IPS-11a (cell line): ENCODE data around the gene CREB5.

Experiments
- H3K4me3 ChIP-seq: one replicate; pipeline ENCODE4 v1.5.1; 2013; ENCODE audit warnings: low read depth, low read length, control low read depth

The CREB5 gene

DNA sequence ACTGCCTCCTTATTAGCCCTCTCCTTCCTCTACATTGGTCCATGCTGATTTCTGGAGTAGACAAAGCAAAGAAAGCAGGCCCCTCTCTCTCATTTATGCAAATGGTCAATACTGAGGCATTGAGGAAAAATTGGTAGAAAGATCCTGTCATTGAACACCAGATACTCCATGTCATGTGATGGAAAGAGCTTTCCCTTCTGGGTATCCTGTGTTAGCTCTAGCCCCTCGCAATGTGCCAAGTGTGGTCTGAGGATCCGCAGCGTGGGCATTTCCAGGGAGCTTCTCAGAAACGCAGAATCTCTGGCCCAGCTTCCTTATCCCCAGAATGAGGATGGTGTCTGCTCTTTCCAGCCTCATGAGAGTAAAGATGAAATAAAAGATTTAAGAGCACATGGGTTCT, 159.1 kb downstream of the CREB5 start:
- H3K4me3 ChIP-seq = no peak overlapping the region

- no peak overlapping the region for H3K4me3 ChIP-seq
Measured at GRCh38 chr7:28572321-28573058, 160.2 kb downstream of the CREB5 start.

DNA sequence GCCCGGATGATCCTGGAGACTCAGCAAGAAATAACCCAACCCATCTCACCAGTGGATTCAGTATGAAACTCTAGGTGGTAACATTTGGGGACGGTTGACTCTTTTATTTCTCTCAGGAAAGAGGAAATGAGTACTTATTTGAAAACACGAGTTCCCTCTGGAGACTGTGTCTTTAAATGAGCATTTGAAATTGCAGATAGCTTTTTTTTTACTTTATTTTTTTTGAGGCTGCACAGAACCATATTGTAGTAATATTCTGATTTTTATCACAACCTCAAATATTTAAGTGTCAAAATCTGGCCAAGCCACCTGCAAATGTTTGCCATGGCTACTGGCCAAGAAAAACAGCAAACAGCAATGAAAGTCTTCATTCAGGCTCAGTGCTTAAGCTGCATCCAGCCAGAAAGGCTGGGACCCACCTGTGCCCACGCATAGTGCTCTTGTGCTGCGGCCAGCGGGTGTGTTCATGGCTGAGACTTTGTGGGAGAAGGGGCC, 160.8 kb downstream of the CREB5 start:
- H3K4me3 ChIP-seq = no peak overlapping the region

DNA sequence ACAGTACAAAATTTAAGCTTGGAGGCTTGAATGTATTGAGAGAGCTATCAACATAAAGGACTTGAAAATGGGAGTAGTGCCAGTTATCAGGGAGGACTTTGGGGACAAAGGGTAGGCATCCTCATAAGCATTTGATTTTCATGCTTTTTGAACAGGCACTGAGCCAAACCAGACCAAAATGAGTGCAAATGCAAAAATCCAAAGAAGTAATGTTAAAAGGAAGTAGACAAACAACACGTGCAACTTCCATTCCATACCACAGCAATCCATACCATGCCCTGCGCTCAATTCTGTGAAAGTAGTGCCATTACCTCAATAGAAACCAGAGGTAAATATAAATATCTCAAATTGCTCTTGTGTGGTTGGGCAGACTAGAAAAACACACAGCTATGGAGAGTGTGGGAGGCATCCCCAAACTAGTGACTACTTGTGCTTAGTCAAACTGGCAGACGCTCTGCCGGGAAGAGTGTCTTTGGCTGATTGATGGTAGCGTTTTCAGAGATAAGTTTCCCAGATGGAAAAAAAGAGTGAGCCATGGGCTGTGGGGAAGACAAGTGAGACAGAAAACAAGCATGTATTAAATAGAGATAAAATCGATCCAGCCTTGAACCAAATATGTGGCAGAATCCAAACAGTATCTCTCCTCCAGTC, 161.5 kb downstream of the CREB5 start:
- H3K4me3 ChIP-seq = no peak overlapping the region

DNA sequence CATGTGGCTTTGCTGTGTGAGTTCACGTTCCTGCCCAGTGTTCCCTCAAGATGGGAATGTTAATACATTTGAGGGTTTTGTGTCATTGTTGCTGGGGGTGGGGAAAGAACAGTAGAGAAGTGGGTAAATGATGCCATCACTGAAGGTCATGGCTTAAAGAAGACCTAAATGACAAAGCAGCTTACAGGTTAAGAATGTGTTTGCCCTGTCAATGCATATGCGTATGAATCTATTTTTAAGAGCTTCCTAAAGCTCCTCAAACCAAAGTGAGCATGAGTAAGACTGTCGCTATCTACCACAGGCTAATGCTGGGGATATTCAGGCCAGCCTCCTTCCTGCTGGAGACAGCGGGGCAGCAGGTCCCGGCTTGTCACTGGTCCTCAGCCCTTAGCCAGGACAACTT, 162.9 kb downstream of the CREB5 start:
- no peak overlapping the region for H3K4me3 ChIP-seq

GRCh38 chr7:28576656-28577055, 164.3 kb downstream of the CREB5 start:
- H3K4me3 ChIP-seq = no peak overlapping the region

GRCh38 chr7:28579571-28579970, 167.3 kb downstream of the CREB5 start:
- H3K4me3 ChIP-seq = no peak overlapping the region

DNA sequence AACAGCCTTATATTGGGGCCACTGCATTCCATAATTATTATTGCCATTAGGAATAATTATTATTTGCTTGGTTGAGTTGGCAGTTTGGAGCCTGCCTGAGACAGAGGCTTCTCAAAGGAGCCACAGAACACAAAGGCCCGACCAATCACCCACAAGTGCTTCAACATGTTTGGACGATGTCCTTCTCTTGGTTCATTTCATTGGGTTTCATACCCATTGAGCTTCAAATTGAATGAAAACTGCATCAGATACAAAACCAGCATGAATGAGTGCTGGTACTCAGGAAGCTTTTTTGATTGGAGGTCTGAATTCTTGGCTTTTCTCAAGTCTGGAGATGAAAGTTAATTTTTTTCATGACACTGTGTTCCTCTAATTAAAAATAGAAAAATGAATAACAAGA, 168.3 kb downstream of the CREB5 start:
- H3K4me3 ChIP-seq = no peak overlapping the region

- no peak overlapping the region for H3K4me3 ChIP-seq
Measured at GRCh38 chr7:28581351-28581750, 169.0 kb downstream of the CREB5 start.

DNA sequence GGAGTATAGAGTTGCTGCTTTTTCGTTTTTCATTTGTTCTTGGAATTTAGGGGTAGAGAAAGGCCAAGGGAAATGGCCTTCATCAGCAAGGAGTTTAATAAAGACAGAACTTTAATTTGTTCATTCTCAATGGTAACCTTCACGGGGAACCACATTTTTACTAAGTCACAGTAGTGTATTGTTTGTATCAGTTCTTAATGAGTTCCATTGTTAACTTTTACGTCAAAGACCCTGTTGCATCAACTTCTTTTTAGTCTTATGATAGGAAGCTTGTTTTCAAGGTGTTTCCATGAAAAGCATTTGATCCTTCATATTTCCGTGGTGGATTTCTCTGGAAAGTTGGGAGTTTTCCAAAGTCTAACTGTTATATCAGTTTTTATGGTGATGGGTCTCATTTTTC, 169.9 kb downstream of the CREB5 start:
- H3K4me3 ChIP-seq = no peak overlapping the region

DNA sequence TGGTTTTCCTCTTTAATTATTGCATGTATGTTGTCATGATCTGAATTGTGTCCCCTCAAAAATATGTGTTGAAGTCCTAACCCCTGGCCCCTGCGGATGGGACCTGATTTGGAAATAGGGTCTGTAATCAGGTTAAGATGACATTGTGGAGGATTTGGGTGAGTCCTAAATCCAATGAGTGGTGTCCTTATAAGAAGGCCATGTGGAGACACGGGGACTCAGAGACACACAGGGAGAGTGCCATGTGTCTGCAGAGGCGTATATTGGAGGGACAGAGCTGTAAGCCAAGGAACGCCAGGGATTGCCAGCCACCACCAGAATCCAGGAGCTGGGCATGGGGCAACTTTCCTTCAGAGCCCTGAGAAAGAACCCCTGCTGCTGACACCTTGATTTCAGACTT, 171.9 kb downstream of the CREB5 start:
- no peak overlapping the region for H3K4me3 ChIP-seq

GRCh38 chr7:28586736-28587135, 174.4 kb downstream of the CREB5 start:
- H3K4me3 ChIP-seq = no peak overlapping the region

GRCh38 chr7:28587211-28587610, 174.9 kb downstream of the CREB5 start:
- no peak overlapping the region for H3K4me3 ChIP-seq

DNA sequence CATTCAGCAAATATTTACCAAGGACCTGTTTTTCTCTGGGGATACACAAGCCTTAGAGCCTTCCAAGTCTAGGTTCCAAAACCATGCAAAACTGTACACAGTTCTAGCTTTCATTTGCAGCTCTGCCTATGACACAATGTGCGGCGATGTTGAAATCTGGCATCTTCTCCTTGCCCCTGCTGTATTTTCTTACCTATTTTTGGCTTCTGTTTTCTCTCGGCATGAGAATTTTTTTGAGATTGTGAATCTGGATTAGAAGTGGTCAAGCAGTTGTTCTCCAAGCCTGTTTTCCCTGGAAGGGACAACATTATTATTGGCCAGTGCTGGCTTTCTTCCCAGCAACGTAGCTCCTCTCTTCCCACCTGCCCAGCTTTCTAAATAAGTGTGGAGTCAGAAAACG, 176.3 kb downstream of the CREB5 start:
- no peak overlapping the region for H3K4me3 ChIP-seq

DNA sequence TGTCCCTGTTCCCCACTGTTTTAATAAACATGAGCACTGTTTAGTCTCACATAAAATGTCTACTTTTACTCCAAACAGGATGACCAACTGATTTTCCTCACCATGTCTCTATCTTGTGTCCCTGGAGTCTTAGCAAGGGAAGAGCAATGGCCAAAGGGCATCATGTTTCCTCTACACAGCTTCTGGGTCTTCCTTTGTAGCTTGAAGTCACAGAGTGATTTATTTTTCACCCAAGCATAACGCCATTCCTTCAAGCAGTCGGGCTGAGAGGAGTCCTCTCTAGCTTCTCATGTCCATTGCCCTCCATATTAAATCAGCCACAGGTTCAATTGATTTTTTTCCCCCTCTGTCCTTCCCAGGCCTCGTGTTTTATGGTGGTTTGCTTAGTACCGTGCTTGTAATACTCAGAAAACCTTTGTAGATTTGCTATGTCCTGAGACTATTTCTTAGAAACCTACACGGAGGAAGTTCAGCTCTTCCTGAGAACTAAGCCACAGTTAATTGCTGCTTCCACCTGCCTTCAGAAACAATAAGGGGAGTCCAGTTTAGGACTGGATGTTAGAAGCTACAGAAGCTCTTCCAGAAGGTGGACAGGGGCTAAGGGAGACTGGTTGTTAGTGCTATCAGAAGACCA, 178.8 kb downstream of the CREB5 start:
- no peak overlapping the region for H3K4me3 ChIP-seq

DNA sequence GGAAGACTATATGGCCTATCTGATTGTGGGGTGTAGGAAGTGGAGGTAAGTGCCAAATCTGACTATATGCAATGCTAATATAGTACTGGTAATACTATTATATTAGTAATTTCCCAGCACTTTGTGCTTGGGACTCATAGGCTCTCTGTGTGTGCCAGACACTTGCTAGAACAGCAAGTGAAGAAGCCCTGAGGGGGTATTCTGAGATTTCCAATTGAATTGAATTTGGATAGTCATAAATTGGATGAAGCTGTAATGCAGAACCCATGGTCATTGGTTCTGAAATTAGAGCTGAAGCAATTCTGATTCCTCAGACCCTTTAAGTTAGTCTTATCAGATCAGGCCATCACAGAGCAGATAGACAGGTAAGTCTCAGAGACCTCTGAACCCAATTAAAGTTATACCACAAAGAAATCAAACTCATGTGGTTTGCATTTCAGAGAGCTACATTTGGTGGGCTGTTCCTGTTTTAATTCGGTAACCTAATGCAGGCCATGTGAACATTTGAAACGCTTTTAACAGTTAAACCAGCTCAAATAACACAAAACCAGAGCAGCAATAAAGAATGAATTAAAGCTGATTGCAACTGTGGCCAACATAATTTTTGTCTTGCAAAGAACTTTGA, 179.5 kb downstream of the CREB5 start:
- H3K4me3 ChIP-seq = no peak overlapping the region

GRCh38 chr7:28592861-28593260, 180.5 kb downstream of the CREB5 start:
- H3K4me3 ChIP-seq = no peak overlapping the region

- no peak overlapping the region for H3K4me3 ChIP-seq
Measured at GRCh38 chr7:28595076-28595475, 182.8 kb downstream of the CREB5 start.

- no peak overlapping the region for H3K4me3 ChIP-seq
Measured at GRCh38 chr7:28595801-28596200, 183.5 kb downstream of the CREB5 start.

DNA sequence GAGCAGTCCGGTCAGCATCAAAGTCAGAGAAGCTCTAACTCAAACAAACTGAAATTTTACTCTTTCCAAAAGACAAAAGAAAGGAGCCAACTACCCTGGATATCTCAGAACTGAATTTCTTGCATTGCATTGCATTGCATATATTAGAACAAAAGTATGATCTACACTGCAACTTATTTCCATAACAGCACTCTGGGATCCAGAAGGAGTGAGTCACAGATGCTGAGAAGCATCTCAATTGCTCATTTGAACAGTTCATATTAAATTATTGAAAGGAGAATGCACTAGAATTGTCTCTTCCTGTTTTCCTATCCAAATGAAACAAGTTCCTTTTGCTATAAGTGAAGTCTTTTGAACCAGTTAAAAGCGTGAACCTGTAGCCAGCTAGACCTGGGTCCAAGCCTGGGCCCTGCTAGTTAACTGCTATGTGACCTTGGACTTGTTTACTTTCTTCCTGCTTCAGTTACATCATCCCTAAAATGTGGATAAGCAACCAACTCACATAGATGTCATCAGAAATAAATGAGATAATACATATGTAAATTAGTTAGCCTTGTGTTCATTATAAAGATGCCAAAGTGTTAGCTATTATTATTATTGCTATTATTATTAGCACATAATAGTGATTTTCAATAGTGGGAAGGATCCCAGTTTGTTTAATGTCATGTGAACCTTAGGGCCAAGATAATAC, 184.1 kb downstream of the CREB5 start:
- no peak overlapping the region for H3K4me3 ChIP-seq

- no peak overlapping the region for H3K4me3 ChIP-seq
Measured at GRCh38 chr7:28597284-28597683, 185.0 kb downstream of the CREB5 start.
